Uterus (tissue), 4 donors: ENCODE results near the gene KRTAP12-2. TPM values are rescaled to one million over a fixed set of nuclear protein-coding genes. Genes with fewer than 3 reads are reported as not detected.
"Not testable (repeated sequence)": the region's sequence is repeated elsewhere in the genome, so short reads cannot be mapped to it uniquely, and the experiment has no call there.

ENCODE experiments used
- DNase-seq, 2 donors: peaks; one replicate each; pipeline ENCODE4 v3.0.0-alpha.2; 2019 to 2020
- H3K27ac ChIP-seq, 2 donors: fragments of 200-600 bp; sonication (generic); 1 replicate in 1 of 2; 2 replicates in 1 of 2; pipeline ENCODE4 v1.5.1; 2016 to 2018
- H3K27me3 ChIP-seq, 2 donors: fragments of 200-600 bp; sonication (generic); one replicate each; pipeline ENCODE4 v1.5.1; 2018 to 2019; ENCODE audit warnings: control low read depth in 1 of 2
- H3K36me3 ChIP-seq, 2 donors: fragments of 200-600 bp; sonication (generic); one replicate each; pipeline ENCODE4 v1.5.1; 2019; ENCODE audit warnings: control low read depth in 1 of 2
- H3K4me1 ChIP-seq, 2 donors: fragments of 200-600 bp; sonication (generic); one replicate each; pipeline ENCODE4 v1.5.1; 2018 to 2019; ENCODE audit warnings: control low read depth in 1 of 2
- H3K4me3 ChIP-seq, 2 donors: fragments of 200-600 bp; sonication (generic); 1 replicate in 1 of 2; 2 replicates in 1 of 2; pipeline ENCODE4 v1.5.1; 2018 to 2019; ENCODE audit warnings: mild to moderate bottlenecking in 1 of 2
- H3K9me3 ChIP-seq, 2 donors: fragments of 200-600 bp; sonication (generic); one replicate each; pipeline ENCODE4 v1.5.1; 2019; ENCODE audit warnings: control low read depth in 1 of 2
- CTCF ChIP-seq, 4 experiments: fragments of 200-600 bp in 2 of 4; fragments of 450-650 bp in 2 of 4; sonication (generic) in 2 of 4; IDR thresholded peaks; one replicate each; pipeline ENCODE4 v1.5.1; 2016 to 2019; ENCODE audit warnings: antibody characterized with exemption in 4 of 4, mild to moderate bottlenecking in 2 of 4, moderate library complexity in 1 of 4
- POLR2A ChIP-seq, 2 donors: fragments of 450-650 bp; IDR thresholded peaks; one replicate each; pipeline ENCODE4 v1.6.1; 2016; ENCODE audit warnings: antibody characterized with exemption in 2 of 2, mild to moderate bottlenecking in 1 of 2, moderate library complexity in 1 of 2
- intact Hi-C: fragments of 100-400 bp; cut with DNase I; formaldehyde crosslinking; loops from one replicate; pipeline ENCODE4 v1.15.1; 2023; ENCODE audit warnings: low total_unique reads
- total RNA-seq, 4 donors: library from RNA; depleted of rRNA in 3 of 4; stranded (reverse); fragments of >200 nt in 3 of 4; gene quantifications; one replicate each; pipeline versions ENCODE4 v1.1.0 to v1.2.4, GENCODE V29; 2014 to 2023
- donor health status: DM: yes; HTN: yes; CAD: no.

KRTAP12-2 gene
- total RNA-seq, 4 donors from 2014 or later = not detected

GRCh38 chr21:44671911-44672310, 5.2 kb upstream of the KRTAP12-2 start:
- Histone ChIP-seq H3K4me3 (no peak overlapping the region), H3K27me3 (no peaks in the 10 kb centered on the region), H3K4me1 (no peaks in the 10 kb centered on the region), H3K9me3 (peaks cover 0 to 6% of the 10 kb centered on the region in 2 donors), H3K36me3 (no peaks in the 10 kb centered on the region), H3K27ac (no peak overlapping the region)
- DNase-seq = no peak
- TF ChIP-seq CTCF (IDR thresholded peaks at IDR 0.05) (no peak), POLR2A (IDR thresholded peaks at IDR 0.05) (no peak)
- intact Hi-C loops = no loop called here

GRCh38 chr21:44670642-44671432, 4.1 kb upstream of the KRTAP12-2 start:
- TF ChIP-seq POLR2A (IDR thresholded peaks at IDR 0.05) (no peak), CTCF (IDR thresholded peaks at IDR 0.05) (no peak)
- H3K27ac ChIP-seq = no peak overlapping the region

GRCh38 chr21:44667612-44668011, 885 bp upstream of the KRTAP12-2 start:
- intact Hi-C loops = no loop called here
- TF ChIP-seq POLR2A (IDR thresholded peaks at IDR 0.05) = no peak
- no peak for TF ChIP-seq CTCF (IDR thresholded peaks at IDR 0.05)
- Histone ChIP-seq H3K9me3 (peaks cover 0 to 6% of the 10 kb centered on the region in 2 donors), H3K4me1 (no peaks in the 10 kb centered on the region), H3K27me3 (no peaks in the 10 kb centered on the region), H3K27ac (no peak overlapping the region), H3K36me3 (no peaks in the 10 kb centered on the region), H3K4me3 (no peak overlapping the region)
- DNase-seq = no peak

More at GRCh38 chr21:44670642-44671432, 4.1 kb upstream of the KRTAP12-2 start:
- Histone ChIP-seq H3K4me1 (no peaks in the 10 kb centered on the region), H3K27me3 (no peaks in the 10 kb centered on the region), H3K4me3 (no peak overlapping the region), H3K9me3 (peaks cover 0 to 6% of the 10 kb centered on the region in 2 donors), H3K36me3 (no peaks in the 10 kb centered on the region)
- intact Hi-C loops = no loop called here
- DNase-seq = no peak

GRCh38 chr21:44664691-44665090, 2.0 kb downstream of the KRTAP12-2 start:
- no peak for DNase-seq
- intact Hi-C loops = no loop called here

GRCh38 chr21:44661567-44661966, 5.2 kb downstream of the KRTAP12-2 start:
- H3K4me3 ChIP-seq, H3K4me1 ChIP-seq, H3K27me3 ChIP-seq, H3K9me3 ChIP-seq, H3K27ac ChIP-seq, H3K36me3 ChIP-seq, intact Hi-C loops, DNase-seq: not testable (repeated sequence)

More at GRCh38 chr21:44664691-44665090, 2.0 kb downstream of the KRTAP12-2 start:
- TF ChIP-seq POLR2A (IDR thresholded peaks at IDR 0.05) (no peak), CTCF (IDR thresholded peaks at IDR 0.05) (no peak)
- Histone ChIP-seq H3K4me1 (no peaks in the 10 kb centered on the region), H3K27me3 (peaks cover 0 to 3% of the 10 kb centered on the region in 2 donors), H3K27ac (no peak overlapping the region), H3K9me3 (no peaks in the 10 kb centered on the region), H3K4me3 (no peak overlapping the region), H3K36me3 (no peaks in the 10 kb centered on the region)
